HG03565 (cell line): Measurements from ENCODE around the gene WDR1.

Source experiments
- ATAC-seq: cut with Tn5 transposase; IDR thresholded peaks from one replicate; pipeline ENCODE4 v1.9.1; 2021; ENCODE audit warnings: mild to moderate bottlenecking, moderate library complexity; ENCODE audit not compliant: unreplicated experiment

The WDR1 gene

GRCh38 chr4:10114607-10115006 lies 2.0 kb downstream of the WDR1 start:
- no peak for ATAC-seq

GRCh38 chr4:10114147-10114546 lies 2.5 kb downstream of the WDR1 start:
- ATAC-seq: no peak

- ATAC-seq: no peak
These were observed 3.1 kb downstream of the WDR1 start for GRCh38 chr4:10113362-10114047.

GRCh38 chr4:10112658-10113284 lies 3.8 kb downstream of the WDR1 start:
- ATAC-seq: no peak

GRCh38 chr4:10111067-10111801 lies 5.4 kb downstream of the WDR1 start:
- ATAC-seq: no peak

- ATAC-seq: no peak
These were observed 6.5 kb downstream of the WDR1 start for GRCh38 chr4:10109995-10110670.

- ATAC-seq: no peak
These were observed 7.5 kb downstream of the WDR1 start for GRCh38 chr4:10108818-10109783.

- no peak for ATAC-seq
These were observed 8.2 kb downstream of the WDR1 start for GRCh38 chr4:10108391-10108790.

- ATAC-seq: no peak
These were observed 9.2 kb downstream of the WDR1 start for GRCh38 chr4:10107111-10108091.

- ATAC-seq: peak; percentile 39
These were observed 10.1 kb downstream of the WDR1 start for GRCh38 chr4:10106421-10107039.

GRCh38 chr4:10105920-10106319 lies 10.7 kb downstream of the WDR1 start:
- ATAC-seq: no peak

GRCh38 chr4:10105421-10105820 lies 11.2 kb downstream of the WDR1 start:
- no peak for ATAC-seq

GRCh38 chr4:10104991-10105276 lies 11.7 kb downstream of the WDR1 start:
- ATAC-seq: no peak

- ATAC-seq: no peak
These were observed 12.2 kb downstream of the WDR1 start for GRCh38 chr4:10104211-10104990.

GRCh38 chr4:10102474-10103332 lies 13.9 kb downstream of the WDR1 start:
- ATAC-seq: no peak

- no peak for ATAC-seq
These were observed 14.7 kb downstream of the WDR1 start for GRCh38 chr4:10101671-10102473.
